NCI-H774 (cell line): ENCODE data around the gene PDZRN3.

Experiments
- DNase-seq: peaks from one replicate; lab custom pipeline; 2025; lab: John Stamatoyannopoulos, UW

Gene PDZRN3

GRCh38 chr3:73451301-73451944 is 173.3 kb downstream of the PDZRN3 start:
- peak; percentile 22 for DNase-seq

GRCh38 chr3:73449774-73450173 is 175.0 kb downstream of the PDZRN3 start:
- no peak for DNase-seq

GRCh38 chr3:73448761-73449301 is 175.9 kb downstream of the PDZRN3 start:
- no peak for DNase-seq

DNA sequence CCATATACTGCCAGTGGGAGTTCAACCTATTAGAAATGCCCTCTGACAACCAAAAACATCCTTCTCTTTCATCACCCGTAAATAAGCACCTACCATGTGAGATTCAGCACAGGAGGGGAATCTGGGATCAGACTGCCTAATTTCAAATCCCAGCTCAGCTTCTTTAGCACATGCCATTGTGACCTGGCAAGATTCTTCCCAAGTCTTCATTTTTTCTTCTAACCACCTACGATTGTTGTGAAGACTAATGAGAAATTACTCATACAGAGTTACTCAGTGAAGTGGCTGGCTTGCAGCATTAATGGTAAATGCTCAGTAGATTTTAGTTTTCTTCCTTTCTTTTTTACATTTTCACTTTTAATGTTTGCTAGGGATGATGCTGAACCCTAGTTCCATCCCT is 176.7 kb downstream of the PDZRN3 start:
- no peak for DNase-seq

DNA sequence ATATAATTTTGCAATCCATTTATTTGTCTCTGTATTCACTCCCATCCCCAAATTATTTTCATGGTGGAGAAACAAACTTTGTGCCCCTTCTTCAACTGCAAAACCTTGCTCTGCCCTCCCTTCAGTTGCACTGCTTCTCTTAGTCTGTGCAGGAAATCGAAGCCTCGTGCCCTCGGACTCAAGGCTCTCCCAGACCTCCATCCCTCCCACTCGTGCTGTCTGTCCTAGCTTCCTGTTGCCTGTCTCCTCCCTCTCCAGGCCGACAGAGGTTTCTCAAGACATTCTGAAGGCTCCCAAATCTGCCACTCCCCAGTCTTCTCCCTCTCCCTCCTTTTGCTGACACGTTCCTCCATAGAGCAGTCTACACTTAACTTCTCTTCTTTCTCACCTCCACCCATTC is 177.6 kb downstream of the PDZRN3 start:
- DNase-seq, result no peak

DNA sequence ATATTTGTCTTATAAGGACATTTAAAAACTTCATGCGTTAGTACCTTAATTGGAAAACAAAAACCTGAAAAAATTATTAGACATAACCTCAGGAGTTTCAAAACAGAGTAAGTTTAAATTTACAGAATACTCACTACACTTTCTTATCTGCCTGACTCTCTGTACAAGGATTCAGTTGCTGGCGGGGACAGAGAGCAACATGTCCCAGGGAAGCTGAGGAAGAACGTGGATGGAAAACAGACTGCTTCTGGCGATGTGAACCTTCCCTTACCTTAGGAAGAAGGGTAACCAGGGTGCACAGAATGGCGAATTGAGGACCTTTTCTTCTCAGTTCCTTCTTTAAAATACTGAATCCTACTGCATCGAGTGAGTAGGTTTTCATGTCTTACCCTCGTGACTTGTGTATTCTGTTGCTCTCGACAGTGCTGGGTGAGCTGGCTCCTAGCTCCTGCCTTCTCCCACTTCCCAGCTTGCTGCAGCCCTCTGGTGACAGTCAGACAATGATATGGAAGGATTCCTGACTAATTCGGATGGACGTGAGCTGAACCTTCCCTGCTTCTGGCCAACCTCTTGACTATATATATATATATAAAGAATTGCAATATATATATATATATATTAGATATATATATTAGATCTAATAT is 178.2 kb downstream of the PDZRN3 start:
- DNase-seq, result no peak

GRCh38 chr3:73442886-73443285 is 181.9 kb downstream of the PDZRN3 start:
- DNase-seq, result no peak

DNA sequence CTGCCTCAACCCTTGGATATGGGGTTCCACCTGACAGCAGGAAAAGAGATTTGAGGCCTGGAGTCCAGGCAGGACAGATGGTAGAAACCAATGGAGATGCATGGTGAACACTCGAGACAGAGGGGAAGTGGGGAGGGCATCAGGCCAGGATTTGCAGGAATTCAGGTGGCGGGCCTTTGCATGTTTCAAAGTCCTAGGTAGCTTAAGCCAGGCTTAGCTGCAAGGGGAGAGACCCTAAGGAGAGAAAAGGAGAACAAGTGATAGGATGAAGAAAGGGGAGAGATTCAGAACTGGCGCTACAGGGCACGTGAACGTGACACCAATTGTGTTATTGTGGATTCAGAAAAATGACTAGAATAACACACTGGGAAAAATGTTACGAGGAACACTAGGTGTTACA is 182.6 kb downstream of the PDZRN3 start:
- no peak for DNase-seq

GRCh38 chr3:73437828-73438227 is 186.9 kb downstream of the PDZRN3 start:
- no peak for DNase-seq

DNA sequence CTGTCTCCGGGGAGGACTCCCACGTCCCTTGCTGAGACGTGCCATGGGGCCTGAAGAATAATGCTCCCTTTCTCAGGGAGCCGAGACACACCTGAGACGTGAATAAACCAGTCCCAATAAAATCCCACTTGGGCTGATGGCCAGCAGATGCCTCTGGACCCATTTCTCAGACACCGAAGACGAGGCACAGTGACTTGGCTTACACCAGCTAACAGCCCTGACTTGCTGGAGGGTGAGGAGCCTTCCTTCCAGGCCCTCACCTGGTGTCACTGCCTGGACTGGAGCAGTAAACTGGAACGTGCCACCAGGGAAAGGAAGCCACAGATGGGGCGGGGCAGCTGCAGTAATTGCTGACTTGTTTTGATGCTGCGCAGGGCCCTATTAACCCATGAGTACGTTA is 189.7 kb downstream of the PDZRN3 start:
- DNase-seq, result no peak

DNA sequence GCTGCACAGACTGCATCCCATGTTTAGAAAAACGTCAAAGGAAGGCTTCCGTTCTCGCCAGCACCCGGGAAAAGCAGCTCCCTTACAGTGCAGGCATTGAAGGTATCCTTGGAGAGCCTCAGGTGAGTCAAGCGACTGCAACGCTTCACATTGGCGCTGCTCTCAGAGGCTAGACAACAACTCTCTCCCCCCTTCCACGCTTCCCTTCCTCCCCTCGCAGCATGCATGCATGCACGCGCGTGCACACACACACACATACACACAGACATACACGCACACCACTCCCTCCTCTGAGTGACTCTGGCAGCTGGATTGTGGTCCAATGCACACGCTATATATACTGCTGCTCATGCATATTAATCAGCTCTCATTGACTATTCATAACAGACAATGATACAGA is 191.1 kb downstream of the PDZRN3 start:
- no peak for DNase-seq

DNA sequence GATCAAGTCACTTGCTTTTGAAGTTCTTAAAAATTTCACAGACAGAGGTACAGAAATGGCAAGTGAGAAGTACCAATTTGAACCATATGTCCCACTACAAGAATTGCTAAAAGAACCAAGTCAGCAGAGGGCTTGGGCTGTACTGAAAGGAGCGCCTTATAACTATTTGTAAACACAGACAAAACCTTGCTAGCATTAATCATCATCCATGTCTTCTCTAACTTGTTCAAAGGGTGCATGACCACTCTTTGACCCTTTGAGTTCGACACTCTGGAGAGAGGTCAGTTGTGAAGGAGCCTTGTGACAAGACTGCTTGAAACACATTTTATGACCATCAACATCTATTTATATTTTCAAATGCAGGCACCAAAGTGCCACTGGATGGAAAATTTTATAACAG is 191.7 kb downstream of the PDZRN3 start:
- DNase-seq, result no peak

DNA sequence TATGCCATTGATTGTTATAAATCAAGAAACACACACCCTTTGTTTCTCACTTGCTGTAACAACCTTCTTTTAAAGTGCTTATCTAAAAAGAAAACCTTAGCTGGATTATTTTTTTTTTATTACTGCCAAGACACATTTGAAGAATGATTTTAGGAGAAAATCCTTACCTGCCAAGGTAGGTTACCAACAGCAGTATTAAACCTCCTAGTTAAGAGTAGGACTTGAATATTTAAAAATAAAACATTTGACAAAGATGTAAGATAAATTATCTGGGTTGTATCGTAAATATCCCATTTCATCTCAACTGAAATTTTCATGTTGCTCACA is 192.1 kb downstream of the PDZRN3 start:
- DNase-seq, result no peak

- DNase-seq, result no peak
These were observed 192.6 kb downstream of the PDZRN3 start for GRCh38 chr3:73432023-73432705.

DNA sequence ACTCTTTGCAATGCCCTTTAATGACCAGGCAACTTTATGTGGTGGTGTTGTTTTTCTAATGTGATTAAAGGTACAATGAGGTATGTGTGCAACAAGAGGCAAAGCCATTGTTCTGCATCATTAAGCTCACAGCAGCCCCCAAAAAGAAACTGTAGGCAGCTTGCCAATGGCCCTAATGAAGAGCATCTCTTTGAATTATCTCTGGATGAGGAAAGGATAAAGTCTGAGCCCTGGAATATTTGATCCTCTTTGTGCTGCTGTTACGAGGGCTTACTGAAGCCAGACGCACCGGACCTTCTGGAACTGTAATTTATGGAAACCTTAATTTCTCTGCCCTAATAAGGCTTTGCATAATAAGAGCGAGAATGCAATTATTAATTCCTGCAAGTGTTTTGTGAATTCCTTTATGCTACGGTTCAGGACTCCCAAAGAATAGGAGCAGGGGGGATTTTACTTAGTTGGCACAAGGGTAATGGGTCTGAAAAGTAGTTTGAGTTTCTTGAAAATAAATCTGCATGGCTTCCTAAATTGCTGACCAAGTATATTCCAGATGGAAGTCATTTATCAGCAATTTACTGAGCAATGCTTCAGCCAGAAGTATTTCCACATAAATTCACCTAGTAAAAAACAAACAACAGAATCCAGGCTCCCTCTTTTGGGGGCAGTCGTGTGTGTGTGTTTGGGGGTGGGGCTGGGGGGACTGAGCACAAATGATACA is 193.4 kb downstream of the PDZRN3 start:
- DNase-seq, result no peak

DNA sequence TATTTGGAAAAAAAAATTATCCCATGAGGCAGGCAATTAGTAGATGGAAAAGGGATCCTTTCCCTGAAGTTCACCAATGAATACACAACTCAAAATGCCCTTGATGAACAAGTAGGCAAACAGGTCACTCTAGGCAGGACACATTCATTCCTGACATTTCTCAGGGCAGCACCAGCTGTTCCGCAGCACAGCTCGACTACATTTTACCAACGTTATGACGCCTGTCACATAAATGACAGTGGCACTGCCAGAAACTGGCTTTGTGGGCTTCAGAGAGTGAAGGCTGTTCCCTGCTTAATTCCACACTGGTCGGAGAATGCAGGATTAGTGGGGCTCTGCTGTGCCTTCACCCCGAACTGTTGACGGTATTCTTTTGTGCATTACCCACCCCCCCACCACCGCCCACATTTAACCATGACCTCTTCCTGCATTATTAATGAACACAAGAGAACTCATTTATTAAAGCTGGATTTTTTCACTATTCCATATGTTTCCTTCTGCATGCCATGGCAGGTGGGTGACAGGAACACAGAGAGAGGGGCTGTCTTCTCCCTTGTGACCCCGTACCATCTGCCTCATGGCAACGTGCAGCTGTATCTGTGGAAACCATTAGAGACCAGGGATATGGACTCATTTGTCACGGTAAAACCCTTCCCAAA is 197.6 kb downstream of the PDZRN3 start:
- DNase-seq, result no peak

- no peak for DNase-seq
These were observed 198.1 kb downstream of the PDZRN3 start for GRCh38 chr3:73426606-73427005.

DNA sequence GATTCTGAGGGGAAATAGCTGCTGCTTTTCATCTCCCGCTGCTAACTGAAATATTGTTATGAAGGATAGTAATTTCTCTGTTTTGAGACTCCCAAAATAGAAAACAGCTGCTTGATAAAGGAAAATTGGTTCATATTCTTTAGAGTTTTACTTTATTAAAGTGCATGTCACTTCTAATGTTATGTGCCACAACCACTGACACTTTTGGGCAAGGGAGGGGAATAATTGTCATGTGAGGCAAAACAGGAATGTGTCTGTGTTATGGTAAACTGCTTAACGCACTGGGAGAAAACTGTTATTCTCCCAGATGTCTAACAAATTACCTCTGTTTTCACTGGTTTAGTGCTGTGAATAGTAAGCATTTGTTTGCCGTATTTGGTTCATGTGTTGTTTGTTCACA is 201.6 kb downstream of the PDZRN3 start:
- no peak for DNase-seq

DNA sequence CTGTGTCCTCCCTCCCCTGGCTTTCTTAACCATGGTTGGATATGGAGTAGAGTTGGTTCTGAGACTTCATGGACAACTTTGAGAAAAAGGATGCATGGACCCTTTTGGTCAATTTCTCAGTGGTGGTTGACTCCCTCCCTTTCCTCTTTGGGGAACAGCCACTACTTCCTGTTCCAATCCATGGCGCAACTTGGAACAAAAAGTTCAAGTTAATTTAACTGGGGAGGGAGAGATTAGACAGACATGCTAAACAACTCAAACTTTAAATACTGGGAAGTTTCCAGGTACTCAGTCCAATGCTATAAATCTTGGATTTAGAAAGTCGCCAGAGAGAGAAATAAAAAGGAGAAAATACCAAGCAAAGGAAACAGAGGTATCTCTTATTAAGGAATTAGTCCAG is 202.2 kb downstream of the PDZRN3 start:
- no peak for DNase-seq

GRCh38 chr3:73419942-73420341 is 204.8 kb downstream of the PDZRN3 start:
- no peak for DNase-seq

DNA sequence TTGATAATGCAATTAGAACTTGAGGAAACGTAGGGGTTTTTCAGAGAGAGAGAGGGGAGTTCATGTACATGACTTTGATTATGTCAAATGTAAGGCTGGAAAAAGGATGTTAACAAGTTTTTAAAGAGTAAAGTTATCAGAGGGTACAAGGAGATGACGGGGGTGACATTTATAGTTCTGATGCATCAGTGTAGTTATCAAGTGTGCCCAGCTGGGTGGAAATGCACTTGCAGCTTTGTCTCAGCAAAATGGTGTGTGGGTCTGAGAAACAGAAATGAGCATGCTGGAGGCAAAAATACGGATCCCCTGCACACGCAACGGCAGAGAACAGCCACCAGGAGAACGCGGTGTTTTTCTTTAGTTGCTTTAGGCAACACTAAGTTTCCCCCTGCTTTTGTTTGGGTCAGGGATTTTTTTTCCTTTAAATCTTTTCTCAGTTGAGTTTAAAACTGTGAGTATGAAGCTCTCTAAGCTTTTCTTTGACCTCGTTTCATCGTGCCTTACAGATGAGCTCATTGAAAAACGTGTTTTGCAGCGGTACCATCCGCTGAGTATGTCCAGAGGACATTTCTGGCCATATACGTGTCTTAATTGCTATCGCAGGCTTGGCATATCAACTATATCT is 205.4 kb downstream of the PDZRN3 start:
- no peak for DNase-seq

GRCh38 chr3:73418681-73419080 is 206.1 kb downstream of the PDZRN3 start:
- DNase-seq, result no peak
